Activated gamma-delta T cell treated with anti-CD3 and anti-CD28 coated beads, Interleukin-2, amount 50 U/mL, for 16 hours (primary cell): Measurements from ENCODE around the gene BRCA1.
"Not testable (repeated sequence)": the region's sequence is repeated elsewhere in the genome, so short reads cannot be mapped to it uniquely, and the experiment has no call there.

ENCODE experiments used
- DNase-seq: peaks from one replicate; pipeline ENCODE4 v3.0.0-alpha.2; 2020; ENCODE audit warnings: low read depth

The BRCA1 gene

DNA sequence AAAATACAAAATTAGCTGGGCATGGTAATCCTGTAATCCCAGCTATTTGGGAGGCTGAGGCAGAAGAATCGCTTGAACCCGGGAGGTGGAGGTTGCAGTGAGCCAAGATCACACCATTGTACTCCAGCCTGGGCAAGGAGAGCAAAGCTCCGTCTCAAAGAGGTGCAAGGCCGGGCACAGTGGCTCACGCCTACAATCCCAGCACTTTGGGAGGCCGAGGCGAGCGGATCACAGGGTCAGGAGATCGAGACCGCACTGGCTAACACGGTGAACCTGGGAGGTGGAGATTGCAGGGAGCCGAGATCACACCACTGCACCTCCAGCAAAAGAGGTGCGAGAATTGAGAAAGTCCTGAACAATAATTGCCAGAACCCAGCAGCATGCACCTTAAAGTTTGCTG lies 124.3 kb downstream of the BRCA1 start:
- DNase-seq = not testable (repeated sequence)

DNA sequence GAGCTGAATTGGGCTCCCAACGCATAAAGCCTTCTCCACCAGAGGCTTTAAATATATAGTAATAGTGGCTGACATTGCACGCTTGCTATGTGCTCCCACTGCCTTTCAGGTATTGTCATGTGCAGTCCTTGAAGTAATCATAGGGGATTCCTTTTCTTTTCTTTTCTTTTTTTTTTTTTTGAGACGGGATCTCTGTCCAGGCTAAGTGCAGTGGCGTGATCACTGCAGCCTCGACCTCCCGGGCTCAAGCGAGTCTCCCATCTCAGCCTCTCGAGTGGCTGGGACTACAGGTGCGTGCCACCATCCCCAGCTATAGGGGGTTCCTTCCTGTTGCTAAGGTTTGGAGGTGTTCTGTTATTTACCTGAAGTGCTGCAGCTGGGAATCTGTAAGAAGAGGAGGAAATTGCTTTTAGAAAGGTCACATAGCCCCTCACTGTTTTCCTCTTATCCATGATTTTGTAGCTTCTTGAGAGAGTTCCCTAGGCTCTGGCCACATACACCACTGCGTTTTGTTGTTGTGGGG lies 126.1 kb downstream of the BRCA1 start:
- no peak for DNase-seq

DNA sequence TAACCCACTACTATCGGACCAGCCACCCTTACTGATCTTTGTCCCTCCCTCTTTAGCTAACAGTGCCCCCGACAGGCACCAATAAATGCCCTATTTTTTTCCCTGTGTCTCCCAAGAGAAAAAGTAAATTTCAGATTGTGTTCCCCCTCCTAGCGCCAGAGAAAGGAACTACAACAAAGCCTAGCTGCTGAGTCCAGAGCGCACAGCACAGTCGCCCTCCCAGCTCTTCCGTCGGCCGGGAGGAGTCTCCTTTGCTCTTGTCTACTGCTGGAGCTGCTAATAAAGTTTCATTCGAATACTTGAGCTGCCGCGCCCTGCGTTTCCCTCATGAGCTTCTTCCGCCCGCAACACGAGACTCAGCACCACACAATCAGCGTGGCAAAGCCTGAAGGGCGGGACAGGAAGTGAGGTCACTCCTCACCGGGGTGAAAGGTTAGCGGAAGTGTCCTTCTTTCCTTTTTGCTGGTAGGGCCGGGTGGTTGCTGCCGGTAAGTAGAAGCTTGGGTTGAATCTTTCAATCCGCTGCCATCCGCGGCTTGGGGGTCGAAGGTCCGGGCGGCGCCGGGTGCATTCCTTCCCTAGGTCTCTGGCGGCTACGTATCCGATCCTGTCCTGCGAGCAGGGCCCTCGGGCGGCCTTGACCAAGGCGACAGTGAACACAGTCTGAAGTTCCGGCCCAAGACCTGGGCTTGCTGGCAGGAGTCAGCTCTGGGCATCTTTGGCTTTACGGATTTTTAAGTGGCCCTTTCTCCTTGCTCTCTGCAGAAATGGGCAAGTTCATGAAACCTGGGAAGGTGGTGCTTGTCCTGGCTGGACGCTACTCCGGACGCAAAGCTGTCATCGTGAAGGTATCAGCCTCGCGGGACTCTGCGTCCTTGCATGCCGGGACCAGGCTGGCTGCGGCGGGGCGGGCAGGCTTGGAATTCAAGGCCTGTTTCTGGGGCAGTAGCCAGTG lies 126.9 kb downstream of the BRCA1 start, which contains the start of gene RPL27:
Gene RPL27 (plus strand): TSS at position 436 of the 955 bp plus-strand sequence. CDS start 332 bp downstream, at position 768.
- DNase-seq = peak; percentile 96

DNA sequence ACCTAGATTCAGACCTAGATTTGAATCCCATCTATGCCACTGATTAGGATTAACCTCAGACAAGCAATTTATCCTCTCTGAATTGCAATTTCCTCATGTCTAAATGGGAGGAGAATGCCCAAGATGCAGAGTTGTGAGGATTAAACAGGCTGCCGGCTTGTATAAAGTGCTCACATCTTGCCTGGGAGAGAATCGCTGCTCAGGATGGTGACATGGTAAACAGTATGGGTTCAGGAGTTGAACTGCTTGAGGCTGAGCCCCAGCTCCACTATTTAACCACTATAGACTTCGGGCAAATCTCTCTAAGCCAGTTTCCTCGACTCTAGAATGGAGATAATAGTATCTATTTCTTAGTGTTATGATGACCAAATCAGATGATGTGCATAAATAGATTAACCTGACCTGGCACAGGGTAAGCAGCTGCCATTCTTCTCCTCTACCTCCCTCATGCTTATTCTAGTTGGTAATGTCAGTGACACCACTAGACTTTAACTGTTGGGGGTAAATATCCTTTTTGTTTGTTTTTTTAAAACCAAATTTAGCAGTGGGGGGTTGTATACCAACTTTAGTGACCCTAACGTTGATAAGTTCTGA lies 127.7 kb downstream of the BRCA1 start:
- no peak for DNase-seq
